ENCODE measurements around the gene SLC25A24.
"Not testable (repeated sequence)": the region's sequence is repeated elsewhere in the genome, so short reads cannot be mapped to it uniquely, and the experiment has no call there.

SLC25A24 gene

DNA sequence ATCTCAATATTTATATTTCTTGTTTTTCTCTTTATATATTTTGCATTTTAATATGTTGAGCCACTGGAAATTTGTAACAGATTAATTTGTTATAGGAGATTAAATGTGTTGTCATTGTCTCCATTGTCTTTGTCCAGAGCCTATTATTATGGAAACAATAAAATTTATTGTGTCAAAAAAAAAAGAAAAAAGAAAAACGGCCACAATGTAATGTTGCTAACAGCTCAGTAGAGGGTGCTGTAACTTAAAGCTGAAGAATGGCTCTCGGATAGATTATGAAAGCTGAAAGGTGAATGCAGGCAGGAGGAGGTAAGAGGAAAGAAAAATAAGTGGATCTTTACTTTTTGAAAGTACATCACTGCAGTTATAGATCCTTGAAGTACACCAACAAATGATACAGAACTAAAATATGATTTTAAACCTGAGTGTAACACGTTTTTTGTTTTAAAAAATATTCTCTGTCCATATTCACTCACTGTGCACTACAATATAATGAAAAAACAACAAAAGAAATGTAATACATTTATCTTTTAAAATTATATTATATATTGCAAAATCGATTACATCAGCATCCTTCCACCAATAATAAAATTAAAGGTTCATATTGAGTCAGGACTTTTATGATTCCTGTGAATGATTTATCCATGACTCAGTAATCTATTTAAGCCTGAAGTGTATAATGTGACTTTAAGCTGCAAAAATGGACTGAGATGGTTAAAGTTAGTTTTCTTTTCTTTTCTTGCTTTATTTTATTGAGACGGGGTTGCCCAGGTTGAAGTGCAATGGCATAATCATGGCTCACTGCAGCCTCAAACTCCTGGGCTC, 14.7 kb upstream of the SLC25A24 start:
- DNase-seq (ENCODE audit: low read depth) = not testable (repeated sequence)
- TF ChIP-seq CTCF (IDR thresholded peaks at IDR 0.05; ENCODE audit: insufficient read depth, low read depth, low read length, missing control alignments) = peak; percentile 52

DNA sequence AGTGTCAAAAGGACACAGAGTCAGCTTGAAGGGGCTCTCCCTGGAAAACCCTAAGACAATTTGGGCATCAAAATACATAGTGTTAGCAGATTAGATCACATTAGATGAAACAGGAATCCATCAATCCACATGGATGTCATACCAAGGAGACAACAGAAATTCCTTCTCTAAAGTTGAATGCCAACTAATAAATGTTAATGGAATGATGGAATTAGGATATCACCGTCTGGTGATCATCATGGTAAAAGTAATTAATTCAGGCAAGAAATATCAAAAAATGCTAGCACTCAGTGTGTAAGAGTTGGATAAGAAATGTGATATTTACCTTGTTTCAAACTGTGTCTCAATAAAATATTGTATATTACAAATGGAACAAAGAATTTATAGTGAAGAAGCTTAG, 10.9 kb upstream of the SLC25A24 start:
- no peak overlapping the region for H3K4me3 ChIP-seq (ENCODE audit: low read length)
- no peak for TF ChIP-seq CTCF (IDR thresholded peaks at IDR 0.05; ENCODE audit: insufficient read depth, low read depth, low read length, missing control alignments)
- DNase-seq (ENCODE audit: low read depth) = no peak

More for the DNA sequence above, 14.7 kb upstream of the SLC25A24 start:
- H3K4me3 ChIP-seq (ENCODE audit: low read length) = not testable (repeated sequence)

- no peak for DNase-seq (ENCODE audit: low read depth)
- TF ChIP-seq CTCF (IDR thresholded peaks at IDR 0.05; ENCODE audit: insufficient read depth, low read depth, low read length, missing control alignments) = no peak
- H3K4me3 ChIP-seq (ENCODE audit: low read length) = no peak overlapping the region
These were observed 9.4 kb upstream of the SLC25A24 start for GRCh38 chr1:108209456-108210108.

- H3K4me3 ChIP-seq (ENCODE audit: low read length) = no peak overlapping the region
- TF ChIP-seq CTCF (IDR thresholded peaks at IDR 0.05; ENCODE audit: insufficient read depth, low read depth, low read length, missing control alignments) = no peak
- no peak for DNase-seq (ENCODE audit: low read depth)
These were observed 8.7 kb upstream of the SLC25A24 start for GRCh38 chr1:108208724-108209446.

DNA sequence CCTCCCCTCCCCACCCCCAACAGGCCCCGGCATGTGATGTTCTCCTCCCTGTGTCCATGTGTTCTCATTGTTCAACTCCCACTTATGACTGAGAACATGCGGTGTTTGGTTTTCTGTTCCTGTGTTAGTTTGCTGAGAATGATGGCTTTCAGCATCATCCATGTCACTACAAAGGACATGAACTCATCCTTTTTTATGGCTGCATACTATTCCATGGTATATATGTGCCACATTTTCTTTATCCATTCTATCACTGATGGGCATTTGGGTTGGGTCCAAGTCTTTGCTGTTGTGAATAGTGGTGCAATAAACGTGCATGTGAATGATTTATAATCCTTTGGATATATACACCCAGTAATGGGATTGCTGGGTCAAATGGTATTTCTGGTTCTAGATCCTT, 3.4 kb upstream of the SLC25A24 start:
- not testable (repeated sequence) for DNase-seq (ENCODE audit: low read depth); H3K4me3 ChIP-seq (ENCODE audit: low read length)

GRCh38 chr1:108201687-108202086, 1.5 kb upstream of the SLC25A24 start:
- DNase-seq (ENCODE audit: low read depth) = no peak
- H3K4me3 ChIP-seq (ENCODE audit: low read length) = no peak overlapping the region
- TF ChIP-seq CTCF (IDR thresholded peaks at IDR 0.05; ENCODE audit: insufficient read depth, low read depth, low read length, missing control alignments) = no peak

DNA sequence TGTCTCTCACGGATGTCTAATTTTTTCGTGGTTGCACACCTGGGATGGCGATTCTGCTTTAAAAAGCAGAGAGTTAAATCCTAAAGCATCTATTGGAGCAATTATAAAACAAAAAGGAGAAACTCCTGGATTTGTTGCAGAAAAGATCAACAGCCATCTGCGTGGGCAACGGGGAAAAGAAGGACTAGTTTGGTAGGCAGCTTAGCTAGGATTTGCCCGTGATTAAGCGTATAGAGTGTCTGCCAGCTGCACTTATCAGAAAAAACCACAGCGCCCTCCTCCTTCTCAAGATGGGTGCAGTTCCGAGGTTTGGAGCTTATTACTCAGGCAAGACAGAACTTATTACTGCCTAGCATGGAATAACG, 526 bp upstream of the SLC25A24 start:
- peak; percentile 91 for DNase-seq (ENCODE audit: low read depth)
- TF ChIP-seq CTCF (IDR thresholded peaks at IDR 0.05; ENCODE audit: insufficient read depth, low read depth, low read length, missing control alignments) = peak; percentile 44
- H3K4me3 ChIP-seq (ENCODE audit: low read length) = peak overlapping the region; percentile 89
